HCT116 (cell line): ENCODE measurements around the gene THOC6. TPM values are rescaled to one million over a fixed set of nuclear protein-coding genes. Genes with fewer than 3 reads are reported as not detected.

Source experiments
- total RNA-seq: library from RNA; stranded (reverse); gene quantifications from one replicate; pipeline ENCODE4 v1.2.1, GENCODE V29; 2021; ENCODE audit not compliant: unreplicated experiment

THOC6 gene
- total RNA-seq, 1 experiment from 2014 or later = 62.9 TPM

Other genes starting within 250 kb of the THOC6 start
- 239 TPM for gene ELOB, start 246.8 kb upstream of the THOC6 start, total RNA-seq
- gene PRSS33, start 236.5 kb upstream of the THOC6 start, total RNA-seq = not detected
- not detected for gene PRSS41, start 225.6 kb upstream of the THOC6 start, total RNA-seq
- 0.39 TPM for gene PRSS21, start 206.8 kb upstream of the THOC6 start, total RNA-seq
- 2.3 TPM for gene ZG16B, start 193.7 kb upstream of the THOC6 start, total RNA-seq
- gene PRSS22, start 165.9 kb upstream of the THOC6 start, total RNA-seq = 20.2 TPM
- gene FLYWCH2, start 140.8 kb upstream of the THOC6 start, total RNA-seq = 33.7 TPM
- 66.6 TPM for gene FLYWCH1, start 112.1 kb upstream of the THOC6 start, total RNA-seq
- gene KREMEN2, start 59.8 kb upstream of the THOC6 start, total RNA-seq = 14.1 TPM
- 45.6 TPM for gene PAQR4, start 54.7 kb upstream of the THOC6 start, total RNA-seq
- gene PKMYT1, start 43.6 kb upstream of the THOC6 start, total RNA-seq = 104 TPM
- gene CLDN9, start 11.1 kb upstream of the THOC6 start, total RNA-seq = 0.76 TPM
- 0.49 TPM for gene CLDN6, start 5.9 kb upstream of the THOC6 start, total RNA-seq
- gene TNFRSF12A, start 3.7 kb upstream of the THOC6 start, total RNA-seq = 188 TPM
- gene HCFC1R1, start 93 bp upstream of the THOC6 start, total RNA-seq = 60.0 TPM
- 21.3 TPM for gene BICDL2, start 12.9 kb downstream of the THOC6 start, total RNA-seq
- gene MMP25, start 22.5 kb downstream of the THOC6 start, total RNA-seq = 2.5 TPM
- gene IL32, start 41.6 kb downstream of the THOC6 start, total RNA-seq = 13.7 TPM
- gene ZSCAN10, start 75.3 kb downstream of the THOC6 start, total RNA-seq = 0.76 TPM
- gene ZNF205, start 88.6 kb downstream of the THOC6 start, total RNA-seq = 17.0 TPM
- 11.0 TPM for gene ZNF213, start 111.0 kb downstream of the THOC6 start, total RNA-seq
- gene OR1F1, start 164.2 kb downstream of the THOC6 start, total RNA-seq = not detected
- 8.8 TPM for gene ZNF200, start 211.1 kb downstream of the THOC6 start, total RNA-seq
- 0.15 TPM for gene MEFV, start 232.6 kb downstream of the THOC6 start, total RNA-seq